HG03342 (cell line): ENCODE results near the gene NXF2.
A peak's percentile ranks its signal among the peaks of the same experiment; 100 is the strongest.
"Not testable (repeated sequence)": the region's sequence is repeated elsewhere in the genome, so short reads cannot be mapped to it uniquely, and the experiment has no call there.

Experiments
- ATAC-seq: cut with Tn5 transposase; IDR thresholded peaks from one replicate; pipeline ENCODE4 v1.9.1; 2021; ENCODE audit warnings: mild to moderate bottlenecking, moderate library complexity; ENCODE audit not compliant: unreplicated experiment

NXF2 gene, protein sequence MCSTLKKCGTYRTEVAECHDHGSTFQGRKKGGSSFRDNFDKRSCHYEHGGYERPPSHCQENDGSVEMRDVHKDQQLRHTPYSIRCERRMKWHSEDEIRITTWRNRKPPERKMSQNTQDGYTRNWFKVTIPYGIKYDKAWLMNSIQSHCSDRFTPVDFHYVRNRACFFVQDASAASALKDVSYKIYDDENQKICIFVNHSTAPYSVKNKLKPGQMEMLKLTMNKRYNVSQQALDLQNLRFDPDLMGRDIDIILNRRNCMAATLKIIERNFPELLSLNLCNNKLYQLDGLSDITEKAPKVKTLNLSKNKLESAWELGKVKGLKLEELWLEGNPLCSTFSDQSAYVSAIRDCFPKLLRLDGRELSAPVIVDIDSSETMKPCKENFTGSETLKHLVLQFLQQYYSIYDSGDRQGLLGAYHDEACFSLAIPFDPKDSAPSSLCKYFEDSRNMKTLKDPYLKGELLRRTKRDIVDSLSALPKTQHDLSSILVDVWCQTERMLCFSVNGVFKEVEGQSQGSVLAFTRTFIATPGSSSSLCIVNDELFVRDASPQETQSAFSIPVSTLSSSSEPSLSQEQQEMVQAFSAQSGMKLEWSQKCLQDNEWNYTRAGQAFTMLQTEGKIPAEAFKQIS

DNA sequence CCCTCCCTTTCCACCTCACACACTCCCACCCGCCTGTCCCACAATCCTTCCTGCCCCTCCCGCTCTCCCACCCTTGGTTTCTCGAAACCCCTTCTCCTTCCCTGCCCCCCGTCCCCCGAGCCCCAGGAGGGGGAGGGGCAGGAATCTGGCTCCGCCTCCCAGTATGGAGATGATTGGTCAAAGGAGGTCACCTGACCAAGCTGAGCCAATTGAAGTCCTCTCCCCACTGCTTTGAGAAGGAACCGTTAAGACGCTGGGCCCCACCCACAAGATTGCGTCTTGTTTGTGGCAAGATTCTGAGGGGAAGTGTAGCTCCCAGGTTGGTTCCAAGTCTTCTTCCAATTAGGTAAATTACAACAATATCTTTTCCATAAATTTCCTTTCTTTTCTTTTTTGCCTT, at the start of gene NXF2:
Gene NXF2 (plus strand): TSS at position 275 of the 400 bp plus-strand sequence. CDS start 59,912 bp downstream, outside the sequence.
- ATAC-seq, result not testable (repeated sequence)

DNA sequence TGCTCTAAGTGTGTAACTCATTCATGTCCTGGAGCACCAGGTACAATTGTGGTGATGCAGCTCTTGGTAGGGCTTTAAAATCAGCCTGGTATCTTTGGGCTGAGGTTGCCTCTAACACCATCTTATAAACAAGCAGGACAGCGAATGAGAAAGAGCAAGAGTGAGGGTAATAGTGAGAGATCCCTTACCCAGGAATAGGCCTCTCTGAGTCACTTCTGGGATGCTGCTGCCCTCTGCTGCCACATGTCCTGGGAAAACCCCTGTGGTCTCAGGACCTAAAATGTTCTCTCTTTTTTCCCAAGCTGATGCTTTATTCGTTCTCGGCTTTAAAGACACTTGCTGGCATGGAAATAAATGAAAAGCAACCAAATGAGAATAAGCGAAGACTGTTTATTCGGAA, 39.0 kb upstream of the NXF2 start:
- ATAC-seq, result not testable (repeated sequence)

DNA sequence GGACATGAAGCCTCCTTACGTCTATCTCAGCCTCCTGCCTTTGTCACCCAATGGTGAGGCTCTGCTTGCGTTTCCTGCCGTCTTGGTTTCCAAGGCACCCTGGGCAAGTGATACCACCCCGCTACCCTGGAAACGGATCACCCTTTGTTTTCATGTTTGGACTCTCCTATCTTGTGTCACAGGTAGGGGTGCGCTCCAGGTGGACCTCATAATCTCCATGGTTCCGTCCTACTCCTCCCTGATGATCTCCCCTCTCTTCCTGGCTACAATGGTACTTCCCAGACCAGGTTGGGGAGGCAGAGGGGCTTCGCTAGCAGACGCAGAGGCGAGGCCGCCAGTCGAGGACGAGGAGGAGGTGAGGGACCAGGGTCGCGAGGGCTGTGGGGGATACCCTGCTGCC, 32.0 kb upstream of the NXF2 start, which contains the start of gene TCP11X1:
Gene TCP11X1 (plus strand): TSS at position 316 of the 400 bp plus-strand sequence.
- not testable (repeated sequence) for ATAC-seq

DNA sequence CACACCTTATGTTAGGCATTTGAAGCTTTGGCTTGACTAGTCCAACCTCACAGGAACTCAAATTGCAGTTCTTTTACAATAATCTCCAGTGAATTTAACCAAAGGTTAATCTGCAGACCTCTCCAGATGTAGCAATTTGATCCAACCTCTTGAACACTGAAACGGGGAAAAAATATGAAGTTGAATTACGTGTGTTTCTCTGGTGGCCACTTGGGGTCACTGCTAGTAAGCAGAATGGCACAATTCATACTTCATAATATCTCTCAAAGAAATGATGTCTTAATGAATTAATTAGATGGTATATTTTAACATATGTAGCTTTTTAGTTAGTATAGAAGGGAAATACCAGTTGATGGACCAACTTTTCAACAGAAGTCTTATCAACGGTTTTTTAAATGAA, 30.5 kb upstream of the NXF2 start:
- peak; percentile 57 for ATAC-seq

DNA sequence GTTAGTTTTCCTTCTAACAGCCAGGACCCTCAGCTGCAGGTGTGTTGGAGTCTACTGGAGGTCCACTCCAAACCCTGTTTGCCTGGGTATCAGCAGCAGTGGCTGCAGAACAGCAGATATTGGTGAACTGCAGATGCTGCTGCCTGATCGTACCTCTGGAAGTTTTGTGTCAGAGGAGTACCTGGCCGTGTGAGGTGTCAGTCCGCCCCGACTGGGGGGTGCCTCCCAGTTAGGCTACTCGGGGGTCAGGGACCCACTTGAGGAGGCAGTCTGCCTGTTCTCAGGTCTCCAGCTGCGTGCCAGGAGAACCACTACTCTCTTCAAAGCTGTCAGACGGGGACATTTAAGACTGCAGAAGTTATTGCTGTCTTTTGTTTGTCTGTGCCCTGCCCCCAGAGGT, 11.3 kb upstream of the NXF2 start:
- not testable (repeated sequence) for ATAC-seq

DNA sequence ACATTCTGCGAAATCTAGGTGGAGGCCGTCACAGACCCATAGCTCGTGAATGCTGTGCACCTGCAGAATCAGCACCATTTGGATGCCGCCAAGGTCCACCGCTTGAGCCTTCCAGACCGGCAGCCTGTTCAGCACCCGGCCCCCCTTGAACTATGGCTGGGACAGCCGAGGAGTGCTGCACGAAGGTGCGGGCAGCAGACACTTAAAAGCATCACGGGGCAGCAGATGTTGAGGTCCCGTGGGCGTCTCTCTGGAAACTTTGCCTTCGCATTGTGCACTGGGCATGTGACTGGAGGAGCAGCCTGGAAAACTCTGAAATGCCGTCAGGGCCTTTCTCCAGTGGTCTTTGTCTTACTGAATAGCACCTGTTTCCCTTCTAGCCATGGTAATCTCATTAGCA, 6.7 kb upstream of the NXF2 start:
- not testable (repeated sequence) for ATAC-seq

DNA sequence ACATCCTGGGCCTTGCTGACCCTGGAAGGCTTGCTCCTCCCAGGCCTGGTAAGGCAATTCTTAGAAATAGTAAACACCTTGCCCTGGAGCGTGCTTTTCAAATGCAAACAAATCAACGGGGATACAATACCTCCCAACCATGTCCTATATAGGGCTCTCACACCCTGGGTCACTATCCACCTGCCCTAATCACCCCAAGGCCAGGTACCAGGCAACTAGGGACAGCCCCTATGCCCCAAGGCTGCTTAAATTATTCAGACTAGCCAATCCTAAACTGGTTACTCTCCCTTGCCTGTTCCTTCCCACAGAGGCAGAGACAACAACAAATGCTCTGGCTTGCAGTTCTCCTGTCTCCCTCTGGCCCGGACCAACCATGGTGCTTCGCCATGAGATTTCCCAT, 25.3 kb downstream of the NXF2 start:
- not testable (repeated sequence) for ATAC-seq

DNA sequence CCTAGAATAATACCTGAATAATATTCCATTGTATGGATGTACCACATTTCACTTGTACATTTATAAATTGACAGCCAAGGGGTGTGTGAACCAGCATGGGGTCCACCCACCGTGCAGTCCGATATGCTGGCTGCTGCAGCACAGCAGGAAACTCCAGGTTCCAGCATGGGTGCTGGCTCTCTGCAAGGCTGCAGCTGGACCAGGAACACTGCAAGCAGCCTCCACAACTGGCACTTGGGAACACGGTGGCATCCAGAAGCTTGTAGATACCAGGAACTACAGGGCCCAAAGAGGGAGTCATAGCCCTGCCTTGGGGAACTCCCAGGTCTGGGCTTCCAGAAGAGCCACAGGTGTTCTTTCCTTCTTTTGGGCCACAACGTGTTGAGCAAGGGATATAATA, 91.2 kb downstream of the NXF2 start:
- ATAC-seq, result no peak

DNA sequence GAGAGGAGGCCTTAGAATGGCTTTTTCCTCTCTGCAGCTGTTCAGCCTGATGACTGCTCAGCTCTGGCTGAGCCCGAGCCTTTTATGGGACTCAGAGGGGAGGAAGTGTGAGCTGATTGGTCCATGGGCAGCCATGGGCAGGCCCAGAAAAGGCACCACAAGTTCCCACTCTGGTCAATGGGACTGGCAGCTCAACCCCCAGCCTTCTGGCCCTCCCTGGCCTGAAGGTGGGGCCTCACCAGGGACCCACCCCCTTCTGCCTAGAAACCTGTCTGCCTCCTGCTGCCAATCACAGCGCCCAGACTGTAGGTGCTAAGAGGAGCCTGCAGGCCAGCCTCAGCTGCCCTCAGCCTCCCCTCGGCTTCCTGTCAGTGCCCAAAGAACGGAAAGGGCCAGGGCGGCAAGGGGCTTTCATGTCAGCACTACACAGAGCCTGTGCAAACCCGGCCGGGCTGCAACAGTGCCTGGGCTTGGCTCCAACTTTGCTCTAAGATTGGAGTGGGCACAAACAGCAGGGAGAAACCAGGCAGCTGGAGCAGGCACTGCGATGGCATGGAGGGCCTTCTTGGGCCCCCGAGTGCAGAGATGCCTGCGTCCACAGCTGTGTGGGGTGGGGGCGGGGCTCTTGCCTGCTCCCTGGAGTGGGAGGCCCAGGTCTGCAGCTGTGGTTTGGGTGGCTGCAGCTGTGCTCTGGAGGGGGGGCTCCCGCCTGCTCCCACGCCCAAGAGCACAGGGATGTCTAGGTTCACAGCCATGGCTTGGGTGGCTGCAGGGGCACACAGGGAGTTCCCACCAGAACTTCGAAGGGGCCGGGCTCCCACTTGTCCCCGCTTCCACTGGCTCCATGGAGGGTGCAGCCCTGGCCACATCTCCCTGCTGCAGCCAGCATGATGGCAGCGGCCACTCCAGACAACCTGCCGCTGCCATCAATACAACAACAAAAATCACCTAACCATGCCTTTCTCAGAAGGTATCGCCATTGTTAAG, 92.6 kb downstream of the NXF2 start:
- no peak for ATAC-seq

DNA sequence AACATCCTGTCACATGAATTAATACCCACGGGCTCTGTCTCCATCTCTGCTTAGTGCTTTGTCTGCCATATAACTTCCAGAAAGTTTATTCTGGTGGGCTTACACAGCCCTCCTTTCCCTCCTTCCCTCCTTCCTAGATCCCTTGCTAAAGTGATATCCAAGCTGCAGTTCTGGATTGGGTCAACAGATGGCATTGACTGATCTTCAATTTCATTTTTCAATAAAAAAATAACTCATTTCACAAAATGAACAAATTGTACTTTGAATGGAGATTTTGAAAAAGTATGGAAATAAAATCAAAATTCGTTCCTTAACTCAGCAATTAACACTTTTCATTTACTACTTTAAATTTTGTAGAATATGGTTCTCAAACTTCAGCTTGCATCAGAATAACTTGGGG, 94.9 kb downstream of the NXF2 start:
- ATAC-seq, result no peak

DNA sequence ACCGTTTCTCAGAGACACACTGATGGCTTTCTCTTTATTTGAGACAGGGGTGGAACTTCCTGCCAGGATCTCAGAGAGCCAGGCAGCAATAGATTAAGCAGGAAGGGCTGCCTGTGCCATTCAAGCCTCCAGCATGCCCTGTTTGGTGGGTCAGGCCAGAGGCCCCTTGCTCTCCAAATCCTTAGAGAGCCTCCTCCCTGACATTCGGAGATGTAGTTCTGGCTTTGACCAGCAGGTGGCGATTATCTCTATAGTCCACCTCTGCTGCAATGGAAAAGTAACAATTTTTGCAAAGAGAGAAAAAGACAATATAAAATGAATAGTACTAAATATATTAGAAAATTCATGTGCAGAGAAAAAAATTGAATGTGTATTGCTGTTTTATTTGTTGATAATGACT, 98.9 kb downstream of the NXF2 start:
- ATAC-seq, result no peak
